Stimulated activated CD8-positive, alpha-beta memory T cell treated with anti-CD3 and anti-CD28 coated beads, Interleukin-7, amount 100 ng/mL, for 4 hours (primary cell): ENCODE results near the gene MROH8.

Source experiments
- DNase-seq, 2 donors: peaks; one replicate each; pipeline ENCODE4 v3.0.0-alpha.2; 2020; ENCODE audit warnings: low read depth in 2 of 2

MROH8 gene

GRCh38 chr20:37178839-37179682, at the start of gene MROH8, which contains the start of gene RPN2:
MROH8 (minus strand) TSS chr20:37179548.
RPN2 (plus strand) TSS chr20:37179330; CDS start chr20:37179357, 27 bp downstream.
- peak; percentile 88 to 94 for DNase-seq

- DNase-seq, result no peak
Measured at GRCh38 chr20:37228656-37229055, 49.3 kb upstream of the MROH8 start.

GRCh38 chr20:37228082-37228481, 48.7 kb upstream of the MROH8 start:
- no peak for DNase-seq

GRCh38 chr20:37226889-37227288, 47.5 kb upstream of the MROH8 start:
- no peak for DNase-seq

- no peak for DNase-seq
Measured at GRCh38 chr20:37225146-37225545, 45.8 kb upstream of the MROH8 start.

GRCh38 chr20:37223053-37223452, 43.7 kb upstream of the MROH8 start:
- DNase-seq, result no peak

- no peak for DNase-seq
Measured at GRCh38 chr20:37222086-37222485, 42.7 kb upstream of the MROH8 start.

GRCh38 chr20:37220731-37221130, 41.4 kb upstream of the MROH8 start:
- no peak for DNase-seq

GRCh38 chr20:37219751-37220668, 40.7 kb upstream of the MROH8 start:
- no peak for DNase-seq

GRCh38 chr20:37218976-37219375, 39.6 kb upstream of the MROH8 start:
- DNase-seq, result no peak

GRCh38 chr20:37218441-37218840, 39.1 kb upstream of the MROH8 start:
- DNase-seq, result no peak

- no peak for DNase-seq
Measured at GRCh38 chr20:37209661-37210314, 30.4 kb upstream of the MROH8 start.

- no peak for DNase-seq
Measured at GRCh38 chr20:37209193-37209592, 29.8 kb upstream of the MROH8 start.

- DNase-seq, result no peak
Measured at GRCh38 chr20:37207171-37207570, 27.8 kb upstream of the MROH8 start.

GRCh38 chr20:37205794-37206193, 26.4 kb upstream of the MROH8 start:
- DNase-seq, result no peak

GRCh38 chr20:37205130-37205529, 25.8 kb upstream of the MROH8 start:
- DNase-seq, result no peak

- DNase-seq, result no peak
Measured at GRCh38 chr20:37204056-37204455, 24.7 kb upstream of the MROH8 start.

- no peak for DNase-seq
Measured at GRCh38 chr20:37202267-37202943, 23.1 kb upstream of the MROH8 start.

GRCh38 chr20:37201827-37202162, 22.4 kb upstream of the MROH8 start:
- DNase-seq, result no peak

- no peak for DNase-seq
Measured at GRCh38 chr20:37200926-37201826, 21.8 kb upstream of the MROH8 start.

- no peak for DNase-seq
Measured at GRCh38 chr20:37200376-37200775, 21.0 kb upstream of the MROH8 start.
